Right lung (tissue), 5 donors: ENCODE data around the gene CYB561A3. TPM values are rescaled to one million over a fixed set of nuclear protein-coding genes. Genes with fewer than 3 reads are reported as not detected.
A peak's percentile ranks its signal among the peaks of the same experiment; 100 is the strongest.

ENCODE experiments used
- DNase-seq, 2 donors: peaks; one replicate each; pipeline ENCODE4 v3.0.0-alpha.2; 2013
- polyA plus RNA-seq, 5 donors: library from polyadenylated mRNA; unstranded; fragments of 120-200 nt; gene quantifications; one replicate each; pipeline versions ENCODE4 v1.2.1 to v1.2.3, GENCODE V29; 2013; ENCODE audit warnings: inconsistent platforms in 1 of 5, low replicate concordance in 1 of 5; ENCODE audit not compliant: insufficient read length in 5 of 5, insufficient read depth in 1 of 5

CYB561A3 gene
- polyA plus RNA-seq, 5 donors: 27.1 to 40.0 (median 33.6) TPM

DNA sequence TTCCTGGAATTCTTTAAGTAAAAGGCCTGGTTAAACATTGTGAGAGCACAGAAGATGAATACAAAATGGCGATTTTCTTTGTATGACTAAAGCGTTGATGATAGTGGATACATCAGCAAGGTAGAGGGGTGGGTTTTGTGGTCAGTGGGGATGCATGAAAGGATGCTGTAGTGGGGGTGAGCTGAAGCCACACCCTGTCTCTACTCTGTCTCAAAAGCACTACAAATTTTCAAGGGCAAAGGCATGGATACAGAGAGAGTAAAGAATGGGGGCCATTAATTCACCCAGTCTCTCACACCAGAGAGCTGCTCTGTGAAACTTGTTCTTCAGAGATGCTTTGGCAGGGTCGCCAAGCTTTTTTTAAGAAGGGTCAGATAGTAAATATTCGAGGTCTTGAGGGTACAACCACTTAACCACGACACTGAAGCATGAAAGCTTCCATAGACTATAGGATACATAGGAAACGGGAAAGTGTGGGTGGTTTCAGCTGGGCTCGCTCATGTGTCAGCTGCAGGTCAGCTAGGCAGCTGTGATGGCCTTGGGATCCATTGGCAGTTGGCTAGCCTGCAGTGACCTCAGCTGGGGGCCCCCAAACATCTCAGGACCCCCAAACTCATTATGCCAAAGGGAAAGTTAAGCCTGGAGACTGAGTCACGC, 8.8 kb upstream of the CYB561A3 start:
- no peak for DNase-seq

DNA sequence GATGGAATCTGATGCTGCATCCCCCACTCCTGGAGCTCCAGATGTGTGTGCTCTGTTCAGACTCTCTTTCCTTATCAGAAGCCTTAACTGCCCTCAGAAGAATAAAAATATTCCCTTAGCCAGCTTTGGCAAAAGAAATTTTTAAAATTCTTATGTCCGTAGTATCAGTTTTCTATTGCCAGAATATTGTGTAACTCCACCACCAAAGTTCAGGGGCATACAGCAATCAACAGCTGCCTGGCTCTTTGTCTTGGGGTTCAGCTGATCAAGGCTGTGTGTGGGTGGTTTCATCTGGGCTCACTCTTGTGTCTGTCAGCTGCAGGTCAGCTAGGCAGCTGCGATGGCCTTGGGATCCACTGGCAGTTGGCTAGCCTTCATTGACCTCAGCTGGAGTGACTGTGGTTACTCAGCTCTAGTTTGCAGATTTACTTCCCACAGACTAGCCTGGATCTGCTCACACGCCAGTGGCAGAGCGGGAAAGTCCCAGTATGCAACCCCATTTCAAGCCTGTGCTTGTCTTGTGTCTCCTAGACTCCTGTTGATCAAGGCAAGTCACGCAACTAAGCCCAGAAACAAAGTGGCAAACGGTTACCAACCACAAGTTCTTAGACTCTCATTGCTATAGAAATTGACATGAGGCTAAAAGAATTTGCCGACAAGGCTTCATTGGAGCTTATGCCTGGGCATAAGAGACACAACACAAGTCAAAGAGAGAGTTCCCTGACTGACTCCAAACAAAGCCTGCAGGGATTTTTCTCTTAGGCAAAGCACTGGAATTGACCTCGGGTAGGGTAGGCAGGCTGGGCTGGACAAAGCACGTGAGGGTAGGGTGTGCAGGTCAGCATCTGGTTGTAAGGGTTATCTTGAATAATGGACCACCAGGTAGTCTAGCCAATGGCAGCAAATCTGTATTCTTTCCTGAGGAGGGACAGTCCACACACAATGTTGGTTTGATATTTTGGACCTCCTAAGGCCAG, 8.0 kb upstream of the CYB561A3 start:
- peak in 1 of 2 donors; percentile 54 for DNase-seq

DNA sequence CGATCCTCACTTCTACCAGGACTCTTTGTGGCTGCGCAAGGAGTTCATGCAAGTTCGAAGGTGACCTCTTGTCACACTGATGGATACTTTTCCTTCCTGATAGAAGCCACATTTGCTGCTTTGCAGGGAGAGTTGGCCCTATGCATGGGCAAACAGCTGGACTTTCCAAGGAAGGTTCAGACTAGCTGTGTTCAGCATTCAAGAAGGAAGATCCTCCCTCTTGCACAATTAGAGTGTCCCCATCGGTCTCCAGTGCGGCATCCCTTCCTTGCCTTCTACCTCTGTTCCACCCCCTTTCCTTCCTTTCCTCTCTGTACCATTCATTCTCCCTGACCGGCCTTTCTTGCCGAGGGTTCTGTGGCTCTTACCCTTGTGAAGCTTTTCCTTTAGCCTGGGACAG, 7.0 kb upstream of the CYB561A3 start:
- no peak for DNase-seq

DNA sequence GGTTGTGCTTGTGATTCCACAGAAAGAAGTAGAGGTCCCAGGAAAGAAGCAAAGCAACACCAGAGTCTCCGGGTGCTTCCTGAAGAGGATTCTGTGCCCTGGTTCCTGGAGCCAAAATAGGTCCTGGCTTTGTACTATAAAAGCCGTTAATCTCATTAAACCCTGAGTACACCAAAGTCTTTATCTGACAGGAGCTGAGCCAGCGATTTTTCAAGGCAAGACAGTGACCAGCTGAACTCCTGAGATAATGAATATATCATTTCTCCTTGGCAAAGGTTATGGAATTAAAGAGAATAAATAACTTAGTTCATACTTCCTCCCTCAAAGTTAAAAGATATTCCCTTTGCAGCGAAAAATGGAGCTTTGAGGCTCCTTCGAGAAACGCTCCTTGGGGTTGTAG, 5.7 kb upstream of the CYB561A3 start:
- DNase-seq: no peak

DNA sequence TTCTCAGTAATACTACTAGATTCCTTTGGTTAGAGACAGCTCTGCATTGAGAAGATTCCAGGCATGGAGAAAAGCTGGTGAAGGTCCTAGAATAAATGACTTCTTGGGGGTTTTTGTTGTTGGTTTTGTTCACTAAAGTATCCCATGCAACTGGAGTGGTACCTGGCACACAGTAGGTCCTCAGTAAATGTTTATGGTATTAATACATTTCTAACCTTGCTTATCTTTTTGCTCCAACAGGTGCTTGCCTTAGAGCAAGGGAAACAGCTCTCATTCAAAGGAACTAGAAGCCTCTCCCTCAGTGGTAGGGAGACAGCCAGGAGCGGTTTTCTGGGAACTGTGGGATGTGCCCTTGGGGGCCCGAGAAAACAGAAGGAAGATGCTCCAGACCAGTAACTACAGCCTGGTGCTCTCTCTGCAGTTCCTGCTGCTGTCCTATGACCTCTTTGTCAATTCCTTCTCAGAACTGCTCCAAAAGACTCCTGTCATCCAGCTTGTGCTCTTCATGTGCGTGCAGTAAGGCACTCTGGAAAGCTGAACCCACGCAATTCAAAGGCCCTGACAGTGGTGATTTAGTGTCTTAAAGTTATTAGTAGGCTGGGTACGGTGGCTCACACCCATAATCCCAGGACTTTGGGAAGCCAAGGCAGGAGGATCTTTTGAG, 2.5 kb upstream of the CYB561A3 start:
- no peak for DNase-seq

DNA sequence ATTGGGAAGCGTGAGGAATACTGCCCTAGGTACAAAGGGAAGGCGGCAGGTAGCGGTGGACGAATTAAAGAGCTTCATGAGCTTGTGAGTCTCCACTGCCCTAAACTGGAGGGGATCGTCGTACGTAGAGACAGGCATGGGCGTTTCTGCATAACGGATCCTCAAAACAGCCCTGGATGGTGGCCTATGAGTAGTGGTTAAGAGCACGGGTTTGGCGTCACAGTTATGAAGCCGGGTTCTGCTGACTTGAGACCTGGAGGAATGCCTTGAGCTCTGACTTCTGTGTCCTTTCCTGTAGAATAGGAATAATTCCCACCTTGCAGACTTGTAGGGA, 827 bp upstream of the CYB561A3 start:
- no peak for DNase-seq

DNA sequence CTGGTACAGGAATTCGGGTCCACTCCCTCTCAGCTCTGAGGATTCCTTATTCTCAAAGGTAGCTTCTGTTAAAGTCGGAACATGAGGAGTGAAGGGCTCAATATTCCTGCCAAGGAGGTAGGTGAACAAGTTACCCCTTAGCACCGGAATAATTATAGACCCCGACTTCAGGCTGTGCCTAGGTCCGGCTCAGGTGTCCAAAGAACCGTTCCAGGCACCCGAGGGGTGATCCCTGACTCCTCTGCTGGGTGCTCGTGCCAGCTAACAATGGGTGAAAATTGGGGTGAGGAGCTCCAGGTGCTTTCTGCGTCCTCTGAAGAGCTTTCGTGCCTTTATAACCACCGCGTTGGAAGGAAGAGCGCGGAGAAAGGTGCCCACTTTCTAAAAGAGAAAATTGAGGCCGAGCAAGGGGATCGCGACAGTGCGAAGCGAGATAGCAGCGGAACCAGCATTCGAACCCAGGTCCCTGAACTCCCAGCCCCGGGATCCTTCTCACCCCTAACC, 393 bp downstream of the CYB561A3 start:
- no peak for DNase-seq

DNA sequence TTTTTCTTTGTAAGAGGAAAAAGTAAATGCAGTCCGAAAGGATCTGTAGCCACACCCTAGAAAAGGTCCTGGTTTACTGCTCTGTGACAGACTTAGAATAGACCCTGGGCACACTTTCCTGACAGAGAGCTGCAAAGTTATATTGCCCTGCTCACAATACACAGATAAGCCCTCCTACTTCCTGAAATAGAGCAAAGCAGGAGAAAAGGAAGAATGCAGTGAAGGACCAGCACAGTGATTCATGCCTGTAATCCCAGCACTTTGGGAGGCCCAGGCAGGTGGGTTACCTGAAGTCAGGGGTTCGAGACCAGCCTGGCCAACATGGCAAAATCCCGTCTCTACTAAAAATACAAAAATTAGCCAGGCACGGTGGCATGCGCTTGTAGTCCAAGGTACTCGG, 2.2 kb downstream of the CYB561A3 start:
- DNase-seq: no peak

DNA sequence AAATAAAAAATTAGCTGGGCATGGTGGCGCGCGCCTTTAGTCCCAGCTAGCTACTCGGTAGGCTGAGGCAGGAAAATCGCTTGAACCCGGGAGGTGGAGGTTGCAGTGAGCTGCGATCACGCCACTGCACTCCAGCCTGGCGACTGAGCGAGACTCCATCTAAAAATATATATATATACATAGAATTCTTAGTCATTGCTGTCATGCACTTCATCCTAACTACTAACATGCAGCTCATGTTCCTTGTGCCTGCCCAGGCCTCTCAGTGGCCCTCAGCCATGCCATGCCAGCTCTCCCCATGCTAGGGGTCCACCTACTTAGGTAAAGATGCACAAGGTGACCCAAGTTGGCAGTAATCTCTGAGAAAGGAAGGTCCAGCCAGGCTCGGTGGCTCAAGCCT, 3.1 kb downstream of the CYB561A3 start:
- DNase-seq: no peak

DNA sequence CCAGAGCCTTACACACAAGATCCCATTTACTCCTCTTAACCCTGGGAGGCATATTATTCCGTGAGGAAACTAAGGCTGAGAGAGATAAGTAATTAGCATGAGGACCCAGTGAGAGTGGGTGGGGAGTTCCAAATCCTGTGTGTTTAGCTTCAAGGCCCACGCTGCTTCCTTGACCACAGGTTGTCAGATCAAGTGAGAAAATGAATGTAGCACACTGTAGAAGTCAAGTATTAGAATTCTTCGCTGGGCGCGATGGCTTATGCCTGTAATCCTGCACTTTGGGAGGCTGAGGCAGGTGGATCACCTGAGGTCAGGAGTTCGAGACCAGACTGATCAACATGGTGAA, 3.8 kb downstream of the CYB561A3 start:
- no peak for DNase-seq

DNA sequence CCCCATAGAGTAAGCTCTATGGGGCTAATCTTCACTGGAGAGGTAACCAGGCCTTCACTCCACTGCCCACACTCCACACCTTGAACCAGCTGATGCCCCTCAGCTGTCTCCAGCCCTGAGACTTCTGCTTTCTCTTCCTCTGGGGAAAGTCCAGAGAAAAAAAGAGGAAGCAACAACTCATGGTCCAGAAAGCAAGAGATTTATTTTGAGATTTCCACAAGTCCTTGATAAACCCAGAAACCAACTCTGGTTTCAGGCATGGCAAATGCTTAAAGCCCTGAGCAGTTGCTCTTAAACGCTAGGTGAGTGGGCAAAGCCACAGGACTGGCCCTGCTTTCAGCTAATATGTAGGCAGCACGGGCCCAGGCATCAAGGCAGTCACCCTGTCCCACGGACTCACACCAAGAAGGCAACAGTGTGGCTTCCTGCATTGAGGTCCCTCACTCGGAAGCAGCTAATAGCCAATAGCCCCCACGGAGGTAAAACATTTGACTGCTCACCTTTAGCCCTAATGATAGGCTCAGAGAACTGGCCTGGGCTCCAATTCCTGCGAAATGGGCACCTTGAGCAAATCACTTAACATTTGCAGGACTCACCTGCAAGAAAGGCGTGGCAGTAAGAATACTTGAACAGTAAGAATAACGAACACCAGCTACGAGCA, 4.3 kb downstream of the CYB561A3 start:
- no peak for DNase-seq

DNA sequence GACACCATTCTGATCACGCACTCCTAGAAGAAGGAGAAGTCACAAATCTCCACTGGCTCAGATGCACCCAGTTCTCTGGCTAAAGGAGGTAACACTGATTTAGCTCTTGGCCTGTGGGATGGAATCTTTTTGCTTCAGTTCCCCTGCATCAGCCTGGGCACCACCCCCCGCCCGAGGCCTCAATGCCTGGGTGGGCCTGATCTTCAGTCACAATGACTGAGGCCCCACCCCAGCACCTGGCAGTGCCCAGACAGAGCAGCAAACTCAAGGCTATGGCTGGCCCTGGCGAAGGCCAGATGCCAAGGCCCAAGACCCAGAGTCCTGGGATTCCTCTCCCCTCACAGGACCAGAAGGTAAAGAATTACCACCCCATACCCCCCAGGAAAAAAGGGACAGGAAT, 5.0 kb downstream of the CYB561A3 start:
- DNase-seq: no peak

DNA sequence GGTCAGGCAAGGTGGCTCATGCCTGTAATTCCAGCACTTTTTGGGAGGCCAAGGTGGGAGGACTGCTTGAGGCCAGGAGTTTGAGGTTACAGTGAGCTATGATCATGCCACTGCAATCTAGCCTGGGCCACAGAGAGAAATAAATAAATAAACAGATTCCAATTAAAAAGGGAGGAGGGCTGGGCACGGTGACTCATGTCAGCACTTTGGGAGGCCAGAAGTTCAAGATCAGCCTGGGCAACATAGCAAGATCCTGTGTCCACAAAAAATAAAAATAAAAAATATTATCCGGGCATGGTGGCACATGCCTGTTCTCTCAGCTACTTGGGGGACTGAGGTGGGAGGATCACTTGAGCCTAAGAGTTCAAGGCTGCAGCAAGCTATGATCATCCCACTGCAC, 7.5 kb downstream of the CYB561A3 start:
- DNase-seq: no peak

DNA sequence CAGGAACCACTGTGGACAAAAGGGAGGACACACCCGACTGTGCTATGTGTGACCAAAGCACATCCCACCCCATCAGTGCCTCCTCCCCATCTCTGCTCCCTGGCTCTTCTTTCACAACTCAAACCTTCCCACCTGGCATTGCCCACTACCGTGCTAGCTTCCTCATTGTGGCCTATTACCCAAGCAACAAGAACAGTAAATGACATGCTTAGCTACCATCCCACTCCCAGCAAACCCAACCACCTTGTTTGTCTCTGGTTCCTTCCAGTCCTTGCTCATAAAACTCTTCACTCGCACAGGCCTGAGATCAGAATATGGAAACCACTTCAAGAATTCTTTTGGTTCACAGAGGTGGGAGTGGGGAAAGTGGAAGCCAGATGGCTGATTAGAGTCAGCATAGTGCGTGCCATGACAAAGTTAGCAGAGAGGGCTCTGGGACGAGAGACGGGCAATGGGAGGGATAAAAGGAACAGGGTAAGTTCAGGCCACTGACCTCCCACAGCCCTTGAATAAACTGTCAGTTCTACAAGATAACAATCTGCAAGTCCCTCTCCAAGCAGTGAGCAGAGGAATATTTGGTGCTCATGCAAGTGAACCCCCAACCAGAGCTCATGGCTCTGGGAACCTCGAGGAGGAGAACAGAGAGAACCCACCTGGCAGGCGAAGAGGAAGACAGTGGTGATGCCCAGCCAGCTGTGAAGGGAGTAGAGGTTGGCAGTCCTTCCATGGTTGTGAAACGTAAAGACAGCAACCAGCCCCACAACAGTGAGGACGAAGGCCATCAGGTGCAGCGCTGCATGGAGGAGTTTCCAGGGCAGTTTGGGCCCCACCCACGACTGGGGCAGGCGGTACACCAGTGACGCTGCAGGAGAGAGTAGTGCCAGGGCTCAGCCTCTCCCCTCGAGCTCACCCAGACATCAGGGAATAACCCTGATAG, 8.3 kb downstream of the CYB561A3 start:
- DNase-seq: no peak

DNA sequence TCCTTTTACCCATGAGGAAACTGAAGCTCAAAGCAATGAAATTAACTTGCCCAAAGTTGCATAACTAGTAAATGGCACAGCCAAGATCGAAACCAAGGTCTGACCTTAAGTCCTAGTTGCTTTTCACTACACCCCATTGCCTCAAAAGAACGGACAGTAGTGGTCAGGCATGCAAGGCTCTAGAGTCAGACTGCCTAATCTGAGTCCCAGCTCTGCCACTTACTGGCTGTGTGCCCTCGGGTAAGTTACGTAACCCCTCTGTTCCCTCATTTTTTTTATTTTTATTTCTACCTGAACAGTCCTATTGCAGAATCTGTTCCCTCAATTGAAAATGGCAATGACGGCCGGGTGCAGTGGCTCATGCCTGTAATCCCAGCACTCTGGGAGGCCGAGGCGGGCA, 9.6 kb downstream of the CYB561A3 start:
- no peak for DNase-seq

DNA sequence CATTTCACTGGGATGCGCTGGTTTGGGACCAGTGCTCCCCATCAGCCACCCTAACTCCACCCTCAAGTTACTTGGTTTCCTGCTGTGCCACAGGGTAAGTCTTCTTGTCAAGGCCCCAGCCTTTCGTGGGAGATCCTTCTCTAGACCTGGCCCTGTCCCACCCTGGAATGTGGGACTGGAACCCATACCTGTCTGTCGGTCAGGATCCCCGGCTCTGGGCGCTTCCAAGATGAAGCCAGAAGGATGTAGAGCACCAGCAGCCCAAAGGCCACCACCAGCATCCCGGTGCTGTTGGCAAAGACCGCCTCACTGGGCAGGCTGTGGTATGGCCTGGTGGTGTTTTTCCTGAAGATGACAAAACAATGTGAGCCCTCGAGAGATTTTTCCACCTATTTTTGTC, 10.9 kb downstream of the CYB561A3 start:
- DNase-seq: no peak

DNA sequence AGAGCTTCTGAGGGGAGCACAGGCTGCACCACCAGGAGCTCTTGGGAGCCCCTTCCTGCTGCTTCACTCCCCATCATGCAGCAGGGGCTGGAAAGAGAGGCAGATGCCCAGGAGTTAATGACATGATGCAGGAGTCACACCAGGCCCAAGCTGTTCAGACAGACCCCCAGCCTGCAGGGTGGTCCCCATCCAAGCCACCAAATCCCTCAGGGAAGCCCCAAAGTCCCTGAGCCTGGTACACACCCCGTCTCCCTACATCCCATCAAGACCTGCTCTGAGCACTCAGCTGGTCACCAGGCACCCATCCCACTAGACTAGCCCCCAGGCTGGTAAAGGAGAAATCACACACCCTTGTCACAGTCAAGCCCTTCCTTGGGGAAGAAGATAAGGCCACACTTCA, 11.3 kb downstream of the CYB561A3 start:
- no peak for DNase-seq

DNA sequence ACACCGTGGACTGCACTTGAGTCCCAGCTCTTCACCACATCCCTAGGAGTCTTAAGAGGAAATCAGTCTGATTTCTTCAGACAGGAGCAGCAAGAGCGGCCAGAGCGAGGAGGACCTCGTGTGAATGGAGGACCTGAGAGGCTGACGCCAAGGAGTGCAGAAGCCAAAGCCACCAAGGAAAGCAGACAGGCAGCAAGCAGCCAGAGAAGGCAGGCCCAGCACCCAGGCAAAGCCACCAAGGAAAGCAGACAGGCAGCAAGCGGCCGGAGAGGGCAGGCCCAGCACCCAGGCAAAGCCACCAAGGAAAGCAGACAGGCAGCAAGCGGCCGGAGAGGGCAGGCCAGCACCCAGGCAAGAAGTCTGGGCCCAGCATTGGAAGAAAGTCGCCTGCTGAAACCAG, 11.8 kb downstream of the CYB561A3 start:
- DNase-seq: no peak

DNA sequence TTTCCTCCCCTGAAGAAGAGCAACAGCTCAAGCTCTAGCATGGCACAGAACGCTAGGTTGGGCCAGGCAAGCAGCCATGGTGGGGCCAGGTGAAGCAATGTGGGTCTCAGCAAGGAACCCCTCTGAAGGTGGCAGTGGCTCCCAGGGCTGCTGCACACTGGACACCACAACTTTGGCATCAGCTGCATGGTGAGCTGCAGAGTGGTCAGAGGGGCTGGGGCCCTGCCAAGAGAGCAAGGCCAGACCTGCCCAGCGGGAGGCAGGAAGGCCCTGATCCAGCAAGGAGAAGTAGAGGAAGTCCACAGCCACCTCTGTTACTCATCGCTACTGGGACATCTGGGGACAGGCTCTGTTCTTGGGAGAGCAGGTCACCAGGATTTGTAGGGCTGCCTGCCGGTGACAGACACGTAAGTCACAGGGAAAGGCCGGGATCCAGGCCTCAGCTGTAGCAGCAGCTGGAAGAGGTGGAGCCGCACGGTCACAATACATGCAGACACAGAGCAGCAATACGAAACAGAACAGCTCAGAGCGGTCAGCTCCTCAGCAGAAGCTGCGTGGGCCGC, 12.4 kb downstream of the CYB561A3 start:
- DNase-seq: no peak

DNA sequence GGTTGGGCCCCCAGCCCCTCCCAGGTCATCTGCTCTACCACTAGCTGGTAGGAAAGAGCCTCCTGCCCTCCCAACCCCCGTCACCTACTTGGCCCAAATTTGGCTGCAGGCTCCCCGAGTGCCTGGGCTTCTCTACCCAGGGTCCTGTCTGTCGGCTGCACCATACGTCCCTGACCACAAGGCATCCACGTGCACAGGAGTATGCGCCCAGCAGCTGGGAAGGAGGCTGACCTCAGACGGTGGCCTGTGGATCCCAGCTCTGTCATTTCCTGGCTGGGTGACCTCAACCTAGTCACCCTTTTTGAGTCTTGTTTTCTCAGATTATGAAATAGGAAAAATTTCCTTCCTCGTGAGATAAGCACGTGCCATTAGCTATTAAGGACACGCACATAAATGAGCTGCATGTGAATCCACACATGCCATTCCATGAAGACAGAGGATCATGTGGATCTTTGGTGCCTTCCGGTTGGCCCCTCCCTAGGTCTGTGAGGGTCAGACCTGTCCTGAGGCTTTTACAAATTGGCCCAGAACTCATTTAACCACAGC, 13.7 kb downstream of the CYB561A3 start:
- no peak for DNase-seq
